Mesodermal cell (in vitro differentiated cells): ENCODE results near the gene CELSR1.

Experiments
- H3K27ac ChIP-seq: 2 replicates; pipeline ENCODE4 v1.7.0; 2013; ENCODE audit warnings: mild to moderate bottlenecking, low read depth, low read length, moderate library complexity; ENCODE audit not compliant: severe bottlenecking
- H3K36me3 ChIP-seq: 2 replicates; pipeline ENCODE4 v1.7.1; 2013; ENCODE audit warnings: mild to moderate bottlenecking, low read length, moderate library complexity; ENCODE audit not compliant: control insufficient read depth, insufficient read depth
- H3K4me1 ChIP-seq: one replicate; pipeline ENCODE4 v1.7.1; 2013; ENCODE audit warnings: mild to moderate bottlenecking, low read length; ENCODE audit not compliant: insufficient read depth, control insufficient read depth, poor library complexity, severe bottlenecking
- H3K4me3 ChIP-seq: 2 replicates; pipeline ENCODE4 v1.7.0; 2013; ENCODE audit warnings: low read length, control low read depth, mild to moderate bottlenecking; ENCODE audit not compliant: insufficient read depth, poor library complexity, severe bottlenecking; ENCODE audit errors: extremely low read depth
- H3K9me3 ChIP-seq: 2 replicates; pipeline ENCODE4 v1.7.1; 2013; ENCODE audit warnings: mild to moderate bottlenecking, low read length, moderate library complexity; ENCODE audit not compliant: control insufficient read depth
- WGBS, 2 experiments: methylation state at CpG; one replicate each; pipeline ENCODE4 v1.1.5; 2013; ENCODE audit warnings: missing lambda C conversion rate in 2 of 2; ENCODE audit not compliant: insufficient coverage in 2 of 2; 5-methylcytosine and 5-hydroxymethylcytosine counted together

Gene CELSR1

GRCh38 chr22:46335201-46336118 lies 202.0 kb downstream of the CELSR1 start, which contains the start of gene TRMU:
TRMU (plus strand) TSS chr22:46335714; CDS start chr22:46335765, 51 bp downstream.
- WGBS, 2 experiments, result 1 to 2% methylated on average over 68 to 74 of the region's 93 CpGs
- H3K9me3 ChIP-seq, result no peaks in the 10 kb centered on the region
- H3K4me1 ChIP-seq, result no peaks in the 10 kb centered on the region
- peak within 1 kb of the TSS; percentile 72 for H3K27ac ChIP-seq
- peak within 1 kb of the TSS; percentile 92 for H3K4me3 ChIP-seq
- H3K36me3 ChIP-seq, result peaks cover 58% of the 10 kb centered on the region

- 96 to 99% methylated on average over 21 to 22 of the region's 23 CpGs for WGBS, 2 experiments
- Histone ChIP-seq H3K36me3 (peaks cover 59% of the 10 kb centered on the region), H3K4me3 (no peak overlapping the region)
Measured at GRCh38 chr22:46331496-46331895, 205.9 kb downstream of the CELSR1 start.

DNA sequence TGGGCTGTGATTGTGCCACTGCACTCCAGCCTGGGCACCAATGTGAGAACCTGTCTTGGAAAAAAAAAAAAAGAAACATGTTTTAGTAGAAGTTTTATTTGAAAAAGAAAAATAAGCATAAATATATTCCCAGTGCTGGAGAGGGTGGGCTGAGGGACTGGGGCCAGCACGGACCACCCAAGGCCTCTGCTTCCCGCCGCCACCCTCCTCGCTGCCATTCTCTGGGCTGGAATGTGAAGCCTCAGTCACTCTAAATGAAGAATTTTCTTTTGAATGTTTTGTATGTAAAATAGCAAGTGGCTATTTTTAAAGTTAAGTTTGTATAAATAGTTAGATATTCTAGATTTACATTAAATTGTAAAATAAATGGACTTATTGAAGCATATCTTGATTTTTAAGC lies 207.0 kb downstream of the CELSR1 start:
- no peak overlapping the region for H3K4me3 ChIP-seq
- H3K4me1 ChIP-seq, result no peaks in the 10 kb centered on the region
- H3K9me3 ChIP-seq, result no peaks in the 10 kb centered on the region
- H3K36me3 ChIP-seq, result peaks cover 70% of the 10 kb centered on the region
- no peak overlapping the region for H3K27ac ChIP-seq
- WGBS, 2 experiments, result 93 to 100% methylated on average over 1 to 3 of the region's 4 CpGs

More at GRCh38 chr22:46331496-46331895, 205.9 kb downstream of the CELSR1 start:
- Histone ChIP-seq H3K9me3 (no peaks in the 10 kb centered on the region), H3K27ac (no peak overlapping the region), H3K4me1 (no peaks in the 10 kb centered on the region)

GRCh38 chr22:46329616-46330015 lies 207.8 kb downstream of the CELSR1 start:
- no peaks in the 10 kb centered on the region for H3K9me3 ChIP-seq
- H3K36me3 ChIP-seq, result peaks cover 75% of the 10 kb centered on the region
- H3K27ac ChIP-seq, result no peak overlapping the region
- no peaks in the 10 kb centered on the region for H3K4me1 ChIP-seq
- WGBS, 2 experiments, result 93 to 96% methylated on average over 3 to 6 of the region's 8 CpGs
- H3K4me3 ChIP-seq, result no peak overlapping the region

GRCh38 chr22:46328797-46329196 lies 208.6 kb downstream of the CELSR1 start:
- H3K4me1 ChIP-seq, result no peaks in the 10 kb centered on the region
- H3K36me3 ChIP-seq, result peaks cover 83% of the 10 kb centered on the region
- no peak overlapping the region for H3K4me3 ChIP-seq
- WGBS, 2 experiments, result 97% methylated on average over 10 to 11 of the region's 11 CpGs
- no peaks in the 10 kb centered on the region for H3K9me3 ChIP-seq
- no peak overlapping the region for H3K27ac ChIP-seq

- WGBS, 2 experiments, result 97 to 99% methylated on average over 12 of the region's 13 CpGs
- no peaks in the 10 kb centered on the region for H3K4me1 ChIP-seq
- H3K36me3 ChIP-seq, result peaks cover 88% of the 10 kb centered on the region
- no peaks in the 10 kb centered on the region for H3K9me3 ChIP-seq
- H3K4me3 ChIP-seq, result no peak overlapping the region
- no peak overlapping the region for H3K27ac ChIP-seq
Measured at GRCh38 chr22:46327691-46328465, 209.5 kb downstream of the CELSR1 start.

DNA sequence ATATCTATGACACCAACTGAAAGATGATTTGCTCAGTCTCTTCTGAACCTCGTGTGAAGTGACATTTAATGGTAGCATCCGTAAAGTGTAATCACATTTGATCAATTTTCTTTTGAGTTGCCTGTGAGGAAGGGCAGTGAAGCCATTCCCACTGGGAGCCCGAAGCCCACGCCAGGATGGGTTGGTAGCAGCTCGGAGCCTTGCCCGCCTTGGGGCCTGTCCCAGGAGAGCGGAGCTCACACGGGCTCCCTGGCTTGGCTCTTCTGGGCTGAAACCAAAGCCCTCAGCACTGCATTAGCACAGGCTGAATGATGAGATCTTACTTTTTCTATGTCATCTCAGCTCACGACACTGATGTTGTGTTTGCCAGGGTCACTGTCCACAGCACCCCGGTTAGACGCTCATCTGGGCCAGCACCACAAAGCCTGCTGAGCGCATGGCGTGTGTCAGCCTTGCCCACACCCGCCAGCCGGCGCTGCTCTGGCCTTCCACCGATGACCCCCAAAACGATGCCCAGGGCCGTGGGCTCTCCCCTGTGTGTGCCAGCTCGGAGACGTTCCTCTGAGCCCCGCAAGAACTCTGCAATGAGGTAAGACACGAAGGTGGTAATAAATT lies 211.2 kb downstream of the CELSR1 start:
- WGBS, 2 experiments, result 89 to 93% methylated on average over 19 to 21 of the region's 23 CpGs
- H3K9me3 ChIP-seq, result no peaks in the 10 kb centered on the region
- H3K36me3 ChIP-seq, result peaks cover 92% of the 10 kb centered on the region
- H3K4me3 ChIP-seq, result no peak overlapping the region
- H3K27ac ChIP-seq, result no peak overlapping the region
- H3K4me1 ChIP-seq, result no peaks in the 10 kb centered on the region

DNA sequence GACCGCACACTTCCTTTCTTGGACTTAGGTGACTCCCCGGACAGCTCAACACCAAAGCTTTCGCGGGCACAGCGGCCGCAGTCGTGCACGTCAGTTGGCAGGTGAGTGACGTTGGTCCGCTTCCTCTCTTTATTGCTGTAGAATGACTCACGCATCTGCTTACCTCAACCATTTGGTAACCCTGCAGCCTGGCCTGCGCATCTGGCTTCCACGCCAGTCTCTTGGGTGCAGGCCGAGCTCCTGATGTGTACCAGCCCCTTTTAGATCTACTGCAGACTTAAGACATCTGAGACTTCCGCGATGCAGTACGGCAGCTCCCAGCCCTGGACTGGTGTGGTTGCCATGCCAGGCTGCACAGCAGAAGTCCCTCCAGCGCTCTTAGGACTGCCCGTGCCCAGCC lies 214.3 kb downstream of the CELSR1 start:
- peaks cover 86% of the 10 kb centered on the region for H3K36me3 ChIP-seq
- WGBS, 2 experiments, result 95 to 97% methylated on average over 19 of the region's 19 CpGs
- H3K9me3 ChIP-seq, result no peaks in the 10 kb centered on the region
- H3K4me1 ChIP-seq, result no peaks in the 10 kb centered on the region
- no peak overlapping the region for H3K27ac ChIP-seq
- no peak overlapping the region for H3K4me3 ChIP-seq

DNA sequence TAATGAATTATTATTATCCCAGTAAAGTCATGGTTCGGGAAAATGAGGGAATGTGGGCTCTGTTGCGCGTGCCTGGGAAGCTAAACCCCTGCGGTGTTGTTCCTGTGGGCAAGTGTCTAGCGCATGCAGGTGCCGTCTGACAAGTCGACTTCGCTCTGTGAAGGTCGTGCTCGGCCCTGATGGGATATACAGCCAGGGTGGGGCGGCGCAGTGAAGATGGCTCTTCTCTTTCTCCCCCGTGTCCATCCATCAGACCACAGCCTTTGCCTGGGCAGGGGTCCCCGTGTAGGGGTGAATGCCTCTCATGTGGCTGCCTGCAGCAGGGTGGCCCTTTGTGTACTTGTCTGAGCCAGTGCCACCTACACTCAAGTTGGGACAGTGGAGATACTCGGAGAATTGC lies 214.7 kb downstream of the CELSR1 start:
- Histone ChIP-seq H3K27ac (no peak overlapping the region), H3K9me3 (no peaks in the 10 kb centered on the region), H3K4me3 (no peak overlapping the region), H3K4me1 (no peaks in the 10 kb centered on the region), H3K36me3 (peaks cover 86% of the 10 kb centered on the region)
- 89 to 94% methylated on average over 11 to 14 of the region's 15 CpGs for WGBS, 2 experiments

GRCh38 chr22:46320716-46321386 lies 216.6 kb downstream of the CELSR1 start:
- no peaks in the 10 kb centered on the region for H3K9me3 ChIP-seq
- no peak overlapping the region for H3K4me3 ChIP-seq
- no peaks in the 10 kb centered on the region for H3K4me1 ChIP-seq
- no peak overlapping the region for H3K27ac ChIP-seq
- WGBS, 2 experiments, result 93 to 97% methylated on average over 12 to 18 of the region's 20 CpGs
- peaks cover 89% of the 10 kb centered on the region for H3K36me3 ChIP-seq
